ENCODE measurements around the gene PRPSAP2. TPM values are rescaled to one million over a fixed set of nuclear protein-coding genes. Genes with fewer than 3 reads are reported as not detected.
A peak's percentile ranks its signal among the peaks of the same experiment; 100 is the strongest.

PRPSAP2 gene
- total RNA-seq, 2 experiments from 2014 or later, result 63.0 to 63.7 TPM

DNA sequence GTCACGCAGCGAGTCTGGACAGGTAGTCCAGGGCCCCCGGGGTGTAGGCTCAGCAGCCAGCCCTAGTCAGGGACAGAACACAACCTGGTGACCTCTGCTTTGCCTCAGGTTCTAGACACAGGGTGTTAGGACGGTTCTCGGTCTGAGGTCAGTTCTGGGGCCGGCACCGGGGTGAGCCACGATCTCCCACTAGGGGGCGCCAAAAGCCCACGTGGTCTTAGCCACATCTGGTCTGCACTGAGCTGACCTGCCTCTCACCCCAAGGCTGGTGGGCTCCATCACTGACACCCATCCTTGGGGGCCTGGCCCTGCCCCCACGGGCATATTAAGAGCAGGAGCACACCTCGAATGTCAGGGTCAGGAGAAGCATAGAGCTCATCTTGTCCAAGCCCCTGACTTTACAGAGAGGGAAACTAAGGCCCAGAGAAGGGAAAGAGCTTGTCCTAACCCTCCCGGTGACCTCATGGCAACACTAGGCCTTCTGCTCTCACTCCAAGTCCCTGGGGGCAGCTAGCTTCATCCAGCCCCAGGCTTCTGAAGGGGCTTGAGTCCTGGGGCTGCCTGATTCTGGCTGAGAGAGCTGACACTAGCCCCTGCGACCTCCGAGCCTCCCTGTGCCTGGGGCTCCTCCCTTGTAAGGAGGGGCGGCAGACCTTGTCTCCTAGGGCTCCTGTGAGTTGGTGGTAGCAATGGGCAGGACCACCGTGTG, 103.0 kb downstream of the PRPSAP2 start:
- intact Hi-C loops (cut with micrococcal nuclease), result no loop called here
- peak; percentile 83 for ATAC-seq
- ChIA-PET CTCF (interaction anchor here (0.7 to 2.5 kb wide), 40 partner anchors 8 to 335 kb away, joined by 3 to 16 read pairs (median 7); partner anchors contain the start of genes FAM83G and SLC5A10), POLR2A (interaction anchor here (1.0 to 2.0 kb wide), 5 partner anchors 17 to 63 kb away, joined by 3 to 14 read pairs (median 3); partner anchors contain the start of gene FAM83G)
- Mint-ChIP-seq H3K27ac (no peak overlapping the region), H3K4me3 (no peak overlapping the region), H3K4me1 (ENCODE audit: low read depth) (peaks cover 26% of the 10 kb centered on the region), H3K36me3 (ENCODE audit: low read depth) (no peaks in the 10 kb centered on the region), H3K27me3 (no peaks in the 10 kb centered on the region), H3K9me3 (no peaks in the 10 kb centered on the region)
- TF ChIP-seq, protein P1, sequence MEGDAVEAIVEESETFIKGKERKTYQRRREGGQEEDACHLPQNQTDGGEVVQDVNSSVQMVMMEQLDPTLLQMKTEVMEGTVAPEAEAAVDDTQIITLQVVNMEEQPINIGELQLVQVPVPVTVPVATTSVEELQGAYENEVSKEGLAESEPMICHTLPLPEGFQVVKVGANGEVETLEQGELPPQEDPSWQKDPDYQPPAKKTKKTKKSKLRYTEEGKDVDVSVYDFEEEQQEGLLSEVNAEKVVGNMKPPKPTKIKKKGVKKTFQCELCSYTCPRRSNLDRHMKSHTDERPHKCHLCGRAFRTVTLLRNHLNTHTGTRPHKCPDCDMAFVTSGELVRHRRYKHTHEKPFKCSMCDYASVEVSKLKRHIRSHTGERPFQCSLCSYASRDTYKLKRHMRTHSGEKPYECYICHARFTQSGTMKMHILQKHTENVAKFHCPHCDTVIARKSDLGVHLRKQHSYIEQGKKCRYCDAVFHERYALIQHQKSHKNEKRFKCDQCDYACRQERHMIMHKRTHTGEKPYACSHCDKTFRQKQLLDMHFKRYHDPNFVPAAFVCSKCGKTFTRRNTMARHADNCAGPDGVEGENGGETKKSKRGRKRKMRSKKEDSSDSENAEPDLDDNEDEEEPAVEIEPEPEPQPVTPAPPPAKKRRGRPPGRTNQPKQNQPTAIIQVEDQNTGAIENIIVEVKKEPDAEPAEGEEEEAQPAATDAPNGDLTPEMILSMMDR (IDR thresholded peaks at IDR 0.05), result peak; percentile 94
- peak; percentile 90 for DNase-seq

DNA sequence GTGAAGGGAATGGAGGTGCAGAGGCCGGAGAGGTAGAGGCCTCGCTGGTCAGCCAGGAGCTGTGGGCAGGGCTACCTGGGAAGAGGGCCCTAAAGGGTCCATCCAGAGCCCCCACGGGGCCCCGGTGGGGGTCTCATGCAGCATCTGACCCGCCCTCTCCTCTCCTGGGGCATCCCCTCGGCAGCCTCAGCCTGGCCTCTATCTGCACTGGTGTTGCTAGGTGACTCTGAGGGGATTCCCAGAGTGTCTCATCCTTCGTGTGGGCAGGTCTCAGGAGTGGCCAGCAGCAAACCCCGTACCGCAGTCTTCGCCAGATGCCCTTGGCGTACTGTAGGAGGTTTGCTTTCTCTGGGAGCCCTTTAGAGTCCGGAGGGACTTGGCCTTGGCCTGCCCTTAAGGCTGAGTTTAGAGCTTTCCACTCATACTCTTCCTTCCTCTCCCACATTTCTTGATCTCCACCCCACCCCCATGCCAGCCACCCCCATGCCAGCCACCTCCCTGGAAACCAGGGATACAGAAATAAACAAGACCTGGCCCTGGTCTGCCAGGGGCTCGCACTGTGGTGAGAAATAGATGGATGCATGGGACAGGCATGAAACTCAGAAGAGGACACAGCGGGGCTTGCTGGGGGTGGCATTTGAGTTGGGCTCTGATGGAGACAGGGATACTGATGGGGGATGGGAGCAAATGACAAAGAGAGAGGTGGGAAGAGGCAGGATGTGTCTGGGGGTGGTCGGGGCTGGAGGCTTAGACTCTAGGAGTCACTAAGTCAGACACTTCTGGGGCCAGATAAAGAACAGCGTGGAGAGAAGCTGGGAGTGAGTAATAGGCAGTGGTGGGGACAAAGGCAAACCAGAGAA, 103.9 kb downstream of the PRPSAP2 start:
- ATAC-seq (peak; percentile 65), DNase-seq (peak; percentile 61)
- Mint-ChIP-seq H3K4me3 (no peak overlapping the region), H3K4me1 (ENCODE audit: low read depth) (peaks cover 26% of the 10 kb centered on the region), H3K36me3 (ENCODE audit: low read depth) (no peaks in the 10 kb centered on the region), H3K9me3 (no peaks in the 10 kb centered on the region), H3K27ac (peak overlapping the region; percentile 3), H3K27me3 (no peaks in the 10 kb centered on the region)
- ChIA-PET POLR2A (interaction anchor here (1.5 to 2.0 kb wide), 3 partner anchors 42 to 62 kb away, joined by 3 to 14 read pairs (median 6); partner anchors contain the start of gene FAM83G), CTCF (interaction anchor here (0.7 to 2.5 kb wide), 40 partner anchors 7 to 336 kb away, joined by 3 to 16 read pairs (median 7); partner anchors contain the start of genes FAM83G and SLC5A10)
- TF ChIP-seq, protein P1 (IDR thresholded peaks at IDR 0.05), result no peak
- intact Hi-C loops (cut with micrococcal nuclease), result no loop called here

DNA sequence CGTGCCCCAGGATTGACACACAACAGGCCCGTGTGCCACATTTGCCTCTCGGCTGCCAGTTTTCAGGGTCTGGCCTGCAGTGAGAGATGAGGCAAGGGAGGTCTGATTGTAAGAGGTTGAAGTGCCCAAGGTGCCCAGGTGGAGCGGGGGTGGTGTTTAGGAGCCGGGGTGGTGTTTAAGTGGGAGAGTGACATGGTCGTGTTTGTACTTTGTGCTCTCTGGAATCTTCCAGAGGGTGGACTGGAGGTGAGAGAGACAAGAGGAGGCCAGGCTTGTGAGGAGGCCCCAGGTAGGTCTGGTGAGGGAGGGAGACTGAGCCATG, 104.5 kb downstream of the PRPSAP2 start:
- Mint-ChIP-seq H3K4me3 (no peak overlapping the region), H3K27me3 (no peaks in the 10 kb centered on the region), H3K4me1 (ENCODE audit: low read depth) (peaks cover 26% of the 10 kb centered on the region), H3K9me3 (no peaks in the 10 kb centered on the region), H3K36me3 (ENCODE audit: low read depth) (no peaks in the 10 kb centered on the region), H3K27ac (peak overlapping the region; percentile 3)
- intact Hi-C loops (cut with micrococcal nuclease), result no loop called here
- TF ChIP-seq, protein P1 (IDR thresholded peaks at IDR 0.05), result no peak
- no peak for DNase-seq
- CTCF ChIA-PET, result interaction anchor here (0.9 to 1.9 kb wide), 3 partner anchors 14 to 65 kb away, joined by 3 to 14 read pairs (median 3); no protein-coding TSS in a partner anchor
- ATAC-seq, result no peak
- POLR2A ChIA-PET, result no interaction called here

DNA sequence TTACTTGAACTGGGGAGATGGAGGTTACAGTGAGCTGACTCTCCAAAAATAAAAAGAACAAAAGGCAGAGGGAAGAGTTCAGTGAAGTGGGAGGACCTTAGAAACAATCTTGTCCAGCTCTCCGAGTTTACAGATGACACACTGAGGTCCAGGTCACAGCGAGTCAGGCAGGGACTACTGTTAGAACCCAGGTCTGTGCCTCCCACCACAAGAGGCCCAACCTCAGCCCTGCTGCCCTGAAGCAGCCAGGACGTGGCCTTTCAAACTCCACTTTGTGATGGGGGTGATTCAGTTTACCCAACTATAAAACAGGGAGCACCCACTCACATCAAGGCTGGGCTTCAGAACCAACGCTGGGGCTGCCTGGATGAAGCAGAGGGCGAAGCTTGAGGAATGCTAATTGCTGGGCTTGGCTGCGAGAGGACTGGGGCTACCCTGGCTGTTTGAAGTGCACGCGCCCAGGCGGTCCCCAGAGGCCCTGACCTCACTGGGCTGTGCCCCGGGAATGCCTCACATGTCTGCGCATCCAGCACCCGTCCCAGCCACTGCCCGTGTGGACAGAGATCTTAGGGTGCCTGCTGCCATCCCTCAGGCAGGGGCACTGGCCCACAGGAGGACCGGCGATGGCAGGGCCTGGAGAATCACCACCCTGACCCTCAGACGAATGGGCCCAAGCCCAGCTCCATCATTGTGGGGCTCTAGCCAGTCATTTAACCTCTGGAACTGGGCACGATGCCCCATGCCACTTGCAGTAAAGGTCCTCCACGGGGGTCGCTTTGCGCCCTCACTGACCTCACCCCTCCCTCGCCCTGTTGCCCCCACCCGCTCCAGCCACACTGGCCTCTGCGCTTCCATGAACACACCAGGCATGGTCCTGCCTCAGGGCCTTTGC, 105.4 kb downstream of the PRPSAP2 start:
- CTCF ChIA-PET, result interaction anchor here (1.1 kb wide), 1 partner anchor 57 kb away, joined by 3 read pairs; no protein-coding TSS in a partner anchor
- peak; percentile 42 for DNase-seq
- TF ChIP-seq, protein P1 (IDR thresholded peaks at IDR 0.05), result no peak
- ATAC-seq, result peak; percentile 40
- H3K36me3 Mint-ChIP-seq (ENCODE audit: low read depth), result no peaks in the 10 kb centered on the region
- H3K4me3 Mint-ChIP-seq, result no peak overlapping the region
- no peaks in the 10 kb centered on the region for H3K9me3 Mint-ChIP-seq
- peaks cover 26% of the 10 kb centered on the region for H3K4me1 Mint-ChIP-seq (ENCODE audit: low read depth)
- intact Hi-C loops (cut with micrococcal nuclease), result no loop called here
- no peaks in the 10 kb centered on the region for H3K27me3 Mint-ChIP-seq
- H3K27ac Mint-ChIP-seq, result no peak overlapping the region
- POLR2A ChIA-PET, result no interaction called here

Measured in activated CD8-positive, alpha-beta T cell treated with anti-CD3 and anti-CD28 coated beads for 36 hours (primary cell).